B cell (primary cell): ENCODE results near the gene GANAB. TPM values are rescaled to one million over a fixed set of nuclear protein-coding genes. Genes with fewer than 3 reads are reported as not detected.

ENCODE experiments used
- ATAC-seq: fragments of 200-7000 bp; cut with Tn5 transposase; one replicate; pipeline ENCODE4 v1.10.0; 2021; ENCODE audit warnings: low read depth, mild to moderate bottlenecking, moderate number of reproducible peaks, moderate library complexity
- CTCF ChIA-PET: fragments of 350-600 bp; sonication (Branson Sonifier 250); formaldehyde crosslinking; loops from one replicate; lab custom pipeline; 2021; ENCODE audit warnings: antibody characterized with exemption, inconsistent platforms; lab: Charles Lee
- POLR2A ChIA-PET: fragments of 350-600 bp; sonication (Branson Sonifier 250); formaldehyde crosslinking; loops from one replicate; lab custom pipeline; 2021; ENCODE audit warnings: antibody characterized with exemption; lab: Charles Lee
- DNase-seq: peaks from one replicate; pipeline ENCODE4 v3.0.0; 2013
- H2AFZ ChIP-seq: 2 replicates; pipeline ENCODE4 v1.6.1; 2012; ENCODE audit warnings: mild to moderate bottlenecking, low read depth, low read length; ENCODE audit not compliant: insufficient read depth, poor library complexity, severe bottlenecking
- H3K27ac ChIP-seq, 2 donors: 1 replicate in 1 of 2; 2 replicates in 1 of 2; pipeline ENCODE4 v1.5.1; 2012 to 2013; ENCODE audit warnings: low read length in 2 of 2, mild to moderate bottlenecking in 2 of 2, moderate library complexity in 1 of 2
- H3K27me3 ChIP-seq, 4 experiments: fragments of 200-600 bp in 1 of 4; sonication (generic) in 1 of 4; replicated peaks in 1 of 4; 1 replicate in 2 of 4; 2 replicates in 2 of 4; pipeline versions ENCODE4 v1.6.1 to v1.7.0; 2013 to 2016; ENCODE audit warnings: low read length in 3 of 4, mild to moderate bottlenecking in 2 of 4, mixed read lengths in 1 of 4, moderate library complexity in 1 of 4; ENCODE audit not compliant: insufficient read depth in 4 of 4, control insufficient read depth in 3 of 4; ENCODE audit errors: control extremely low read depth in 1 of 4
- H3K36me3 ChIP-seq, 2 experiments: replicated peaks in 1 of 2; 1 replicate in 1 of 2; 2 replicates in 1 of 2; pipeline versions ENCODE4 v1.6.1 to v1.7.1; 2013; ENCODE audit warnings: low read length in 1 of 2; ENCODE audit not compliant: insufficient read depth in 2 of 2, control insufficient read depth in 1 of 2; ENCODE audit errors: control extremely low read depth in 1 of 2, extremely low read depth in 1 of 2
- H3K4me1 ChIP-seq, 2 donors: fragments of 200-600 bp in 1 of 2; sonication (generic) in 1 of 2; 1 replicate in 1 of 2; 2 replicates in 1 of 2; pipeline versions ENCODE4 v1.5.1 to v1.6.1; 2013 to 2017; ENCODE audit warnings: low read length in 2 of 2; ENCODE audit not compliant: control insufficient read depth in 2 of 2, insufficient read depth in 2 of 2
- H3K4me2 ChIP-seq: replicated peaks from 2 replicates; pipeline ENCODE3; 2012; ENCODE audit warnings: mild to moderate bottlenecking, low read depth, low read length; ENCODE audit not compliant: poor library complexity, severe bottlenecking
- H3K4me3 ChIP-seq, 5 experiments: fragments of 200-600 bp in 1 of 5; sonication (generic) in 1 of 5; 1 replicate in 3 of 5; 2 replicates in 2 of 5; pipeline versions ENCODE4 v1.5.1 to v1.7.0; 2011 to 2016; ENCODE audit warnings: low read length in 4 of 5, mild to moderate bottlenecking in 4 of 5, low read depth in 2 of 5, control low read depth in 1 of 5, moderate library complexity in 1 of 5; ENCODE audit not compliant: insufficient read depth in 1 of 5; ENCODE audit errors: control extremely low read depth in 1 of 5, extremely low read depth in 1 of 5
- H3K79me2 ChIP-seq: fragments of 200-600 bp; sonication (generic); one replicate; pipeline ENCODE4 v1.6.0; 2016; ENCODE audit warnings: low read length; ENCODE audit not compliant: control insufficient read depth, insufficient read depth
- H3K9ac ChIP-seq: fragments of 200-600 bp; sonication (generic); 2 replicates; pipeline ENCODE4 v1.6.1; 2017; ENCODE audit warnings: mild to moderate bottlenecking, low read length, moderate library complexity
- H3K9me3 ChIP-seq, 3 donors: one replicate each; pipeline versions ENCODE4 v1.6.1 to v1.7.1; 2013; ENCODE audit warnings: low read length in 2 of 3; ENCODE audit not compliant: control insufficient read depth in 2 of 3, insufficient read depth in 1 of 3; ENCODE audit errors: control extremely low read depth in 1 of 3
- H4K20me1 ChIP-seq: 2 replicates; pipeline ENCODE4 v1.6.0; 2012; ENCODE audit warnings: mild to moderate bottlenecking, low read length; ENCODE audit not compliant: insufficient read depth, control insufficient read depth, poor library complexity, severe bottlenecking
- H3K27ac Mint-ChIP-seq: one replicate; pipeline ENCODE4 v1.8.0; 2021; ENCODE audit warnings: mixed read lengths
- H3K27me3 Mint-ChIP-seq: one replicate; pipeline ENCODE4 v1.8.0; 2021; ENCODE audit warnings: mixed read lengths
- H3K4me1 Mint-ChIP-seq: one replicate; pipeline ENCODE4 v1.8.0; 2021; ENCODE audit warnings: mixed read lengths
- H3K4me3 Mint-ChIP-seq: one replicate; pipeline ENCODE4 v1.8.0; 2021; ENCODE audit warnings: mixed read lengths
- H3K9me3 Mint-ChIP-seq: one replicate; pipeline ENCODE4 v1.8.0; 2022; ENCODE audit warnings: mixed read lengths; ENCODE audit not compliant: insufficient read depth
- EZH2 ChIP-seq: IDR thresholded peaks from 2 replicates; pipeline ENCODE4 v1.6.1; 2012; ENCODE audit warnings: borderline replicate concordance, low read depth, mild to moderate bottlenecking, moderate library complexity, low read length; ENCODE audit not compliant: insufficient read depth, poor library complexity, severe bottlenecking
- WGBS: methylation state at CpG from one replicate; pipeline ENCODE4 v1.1.5; 2013; ENCODE audit warnings: missing lambda C conversion rate; ENCODE audit not compliant: insufficient coverage; 5-methylcytosine and 5-hydroxymethylcytosine counted together
- intact Hi-C: fragments of 100-400 bp; cut with micrococcal nuclease; formaldehyde crosslinking; loops from one replicate; pipeline ENCODE4 v1.10.0; 2022
- polyA plus RNA-seq: library from polyadenylated mRNA; depleted of rRNA; stranded (reverse); fragments of >200 nt; gene quantifications from 2 replicates; pipeline ENCODE4 v1.2.3, GENCODE V29; 2012
- total RNA-seq, 2 donors: library from RNA; stranded (reverse); fragments of 120-200 nt in 1 of 2; gene quantifications; 1 replicate in 1 of 2; 2 replicates in 1 of 2; pipeline versions ENCODE4 v1.2.3 to v1.2.4, GENCODE V29; 2013 to 2022
- TF ChIP-seq, protein P1 (sequence below): fragments of 200-600 bp; IDR thresholded peaks from one replicate; pipeline ENCODE4 v1.8.0; 2022; ENCODE audit warnings: antibody characterized with exemption, mild to moderate bottlenecking

GANAB gene
- total and polyA plus RNA-seq, 2 donors (not counting 1 experiment from before 2014, with no cell fraction given): 98.7 to 204 TPM

DNA sequence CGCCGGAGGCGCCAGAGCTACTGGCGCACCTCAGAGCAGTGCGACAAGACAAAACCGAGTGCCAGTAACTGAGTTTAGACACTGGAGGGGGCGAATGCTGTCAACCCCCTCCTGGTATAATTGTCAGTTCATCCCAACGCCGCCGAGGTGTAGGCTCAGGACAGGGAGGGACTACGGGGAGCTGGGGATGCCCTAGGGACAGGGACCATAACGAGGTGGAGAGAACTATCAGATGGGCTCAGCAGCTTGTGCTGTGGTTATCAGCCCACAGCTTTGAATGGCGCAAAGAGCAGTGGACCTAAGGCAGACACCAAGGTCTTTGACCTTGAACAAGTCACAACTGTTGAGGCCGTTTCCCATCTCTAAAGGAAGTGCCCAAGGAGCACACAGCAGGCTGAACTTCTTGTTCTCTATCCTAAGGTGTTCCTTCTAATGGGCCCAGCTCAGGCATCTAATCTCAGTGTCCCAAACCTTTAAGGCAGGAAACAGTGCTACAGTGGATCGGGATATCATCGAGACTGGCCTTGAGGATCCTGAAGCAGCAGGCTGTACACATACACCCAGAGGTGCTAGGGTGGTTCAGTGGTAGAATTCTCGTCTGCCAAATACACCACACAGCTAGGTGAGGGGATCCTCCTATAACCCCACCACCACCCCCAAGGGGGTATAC is 54.1 kb downstream of the GANAB start:
- POLR2A ChIA-PET: interaction anchor here (0.6 to 3.2 kb wide), 36 partner anchors 9 to 1037 kb away, joined by 3 to 63 read pairs (median 7); partner anchors contain the start of genes AHNAK, B3GAT3, BSCL2 and C11orf98
- H3K4me1 Mint-ChIP-seq: peaks cover 43% of the 10 kb centered on the region

More for the DNA sequence above, 54.1 kb downstream of the GANAB start:
- no peaks in the 10 kb centered on the region for H3K27me3 Mint-ChIP-seq
- peaks cover 0 to 50% of the 10 kb centered on the region in 2 experiments for H3K36me3 ChIP-seq
- DNase-seq (no peak), ATAC-seq (no peak)
- no peaks in the 10 kb centered on the region for H3K9me3 ChIP-seq
- peaks cover 23 to 34% of the 10 kb centered on the region in 2 donors for H3K4me1 ChIP-seq
- H3K27ac Mint-ChIP-seq: peak overlapping the region; percentile 96
- no peak for TF ChIP-seq EZH2
- TF ChIP-seq, protein P1, sequence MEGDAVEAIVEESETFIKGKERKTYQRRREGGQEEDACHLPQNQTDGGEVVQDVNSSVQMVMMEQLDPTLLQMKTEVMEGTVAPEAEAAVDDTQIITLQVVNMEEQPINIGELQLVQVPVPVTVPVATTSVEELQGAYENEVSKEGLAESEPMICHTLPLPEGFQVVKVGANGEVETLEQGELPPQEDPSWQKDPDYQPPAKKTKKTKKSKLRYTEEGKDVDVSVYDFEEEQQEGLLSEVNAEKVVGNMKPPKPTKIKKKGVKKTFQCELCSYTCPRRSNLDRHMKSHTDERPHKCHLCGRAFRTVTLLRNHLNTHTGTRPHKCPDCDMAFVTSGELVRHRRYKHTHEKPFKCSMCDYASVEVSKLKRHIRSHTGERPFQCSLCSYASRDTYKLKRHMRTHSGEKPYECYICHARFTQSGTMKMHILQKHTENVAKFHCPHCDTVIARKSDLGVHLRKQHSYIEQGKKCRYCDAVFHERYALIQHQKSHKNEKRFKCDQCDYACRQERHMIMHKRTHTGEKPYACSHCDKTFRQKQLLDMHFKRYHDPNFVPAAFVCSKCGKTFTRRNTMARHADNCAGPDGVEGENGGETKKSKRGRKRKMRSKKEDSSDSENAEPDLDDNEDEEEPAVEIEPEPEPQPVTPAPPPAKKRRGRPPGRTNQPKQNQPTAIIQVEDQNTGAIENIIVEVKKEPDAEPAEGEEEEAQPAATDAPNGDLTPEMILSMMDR: no peak
- WGBS: 3% methylated on average over 12 of the region's 17 CpGs
- H3K9ac ChIP-seq: peak overlapping the region; percentile 68
- no peaks in the 10 kb centered on the region for H4K20me1 ChIP-seq
- CTCF ChIA-PET: interaction anchor here (0.6 to 5.1 kb wide), 39 partner anchors 9 to 289 kb away, joined by 3 to 47 read pairs (median 6); partner anchors contain the start of genes AHNAK, B3GAT3, C11orf98 and CSKMT
- peaks cover 37% of the 10 kb centered on the region for H3K79me2 ChIP-seq
- H3K9me3 Mint-ChIP-seq: no peaks in the 10 kb centered on the region
- H3K4me3 ChIP-seq: peak overlapping the region; percentile 48 to 88 (median 74)
- peak overlapping the region; percentile 78 for H2AFZ ChIP-seq
- intact Hi-C loops: loop anchor here (1.0 to 5.0 kb wide), 7 partner anchors 50 to 290 kb away; partner anchors contain the start of genes BSCL2, GNG3, INTS5 and SLC3A2
- H3K27me3 ChIP-seq: no peaks in the 10 kb centered on the region
- H3K4me3 Mint-ChIP-seq: peak overlapping the region; percentile 91
- H3K4me2 ChIP-seq: peak overlapping the region; percentile 86
- peak overlapping the region; percentile 78 to 85 for H3K27ac ChIP-seq
